Caco-2 (cell line): ENCODE data around the gene SPSB4. TPM values are rescaled to one million over a fixed set of nuclear protein-coding genes. Genes with fewer than 3 reads are reported as not detected.

Source experiments
- BruUV-seq: library from RNA; stranded (reverse); fragments of 400-500 nt; replicated peaks from 2 replicates; lab custom pipeline; 2021; lab: Mats Ljungman, UMichigan
- CTCF ChIA-PET: fragments of 300-600 bp; sonication (Branson Sonifier 250); formaldehyde crosslinking; loops from one replicate; lab custom pipeline; 2022; ENCODE audit warnings: antibody characterized with exemption; lab: Charles Lee
- POLR2A ChIA-PET: fragments of 300-600 bp; sonication (Branson Sonifier 250); formaldehyde crosslinking; loops from one replicate; lab custom pipeline; 2022; ENCODE audit warnings: antibody characterized with exemption; lab: Charles Lee
- DNase-seq, 2 experiments: peaks; one replicate each; pipeline versions ENCODE4 v3.0.0 to v3.0.0-alpha.2; 2020 to 2022
- H3K27me3 ChIP-seq: replicated peaks from 2 replicates; pipeline ENCODE4 v1.6.0; 2011; ENCODE audit warnings: low read length; ENCODE audit not compliant: control insufficient read depth, insufficient read depth
- H3K36me3 ChIP-seq: 2 replicates; pipeline ENCODE4 v1.5.1; 2011; ENCODE audit warnings: low read length; ENCODE audit not compliant: control insufficient read depth, insufficient read depth
- H3K4me1 ChIP-seq: fragments of 250-450 bp; sonication (Bioruptor Pico); 2 replicates; pipeline ENCODE4 v1.5.1; 2020; ENCODE audit warnings: mild to moderate bottlenecking
- H3K4me3 ChIP-seq: 2 replicates; pipeline ENCODE4 v1.5.1; 2011; ENCODE audit warnings: low read depth, mild to moderate bottlenecking, control low read depth, low read length
- H3K9me3 ChIP-seq: fragments of 250-450 bp; sonication (Bioruptor Pico); 2 replicates; pipeline ENCODE4 v1.5.1; 2020; ENCODE audit warnings: mild to moderate bottlenecking, moderate library complexity
- H3K27ac Mint-ChIP-seq: one replicate; pipeline ENCODE4 v1.8.0; 2022; ENCODE audit warnings: mixed read lengths; ENCODE audit not compliant: unreplicated experiment
- H3K27me3 Mint-ChIP-seq: one replicate; pipeline ENCODE4 v1.8.0; 2022; ENCODE audit warnings: mixed read lengths; ENCODE audit not compliant: insufficient read depth, unreplicated experiment
- H3K36me3 Mint-ChIP-seq: one replicate; pipeline ENCODE4 v1.8.0; 2022; ENCODE audit warnings: mild to moderate bottlenecking, mixed read lengths; ENCODE audit not compliant: insufficient read depth, unreplicated experiment
- H3K4me1 Mint-ChIP-seq: one replicate; pipeline ENCODE4 v1.8.0; 2022; ENCODE audit warnings: low read depth, mixed read lengths; ENCODE audit not compliant: unreplicated experiment
- H3K4me3 Mint-ChIP-seq: one replicate; pipeline ENCODE4 v1.8.0; 2022; ENCODE audit warnings: mild to moderate bottlenecking, moderate library complexity, mixed read lengths; ENCODE audit not compliant: unreplicated experiment
- H3K9me3 Mint-ChIP-seq: one replicate; pipeline ENCODE4 v1.8.0; 2022; ENCODE audit warnings: mixed read lengths; ENCODE audit not compliant: unreplicated experiment
- intact Hi-C: fragments of 100-400 bp; cut with micrococcal nuclease; formaldehyde crosslinking; loops from one replicate; pipeline ENCODE4 v1.10.0; 2022; ENCODE audit not compliant: unreplicated experiment
- total RNA-seq: library from RNA; stranded (reverse); gene quantifications from 2 replicates; pipeline ENCODE4 v1.2.3, GENCODE V29; 2022
- TF ChIP-seq, protein P1 (sequence below), 2 experiments: fragments of 200-600 bp in 1 of 2; IDR thresholded peaks; 1 replicate in 1 of 2; 2 replicates in 1 of 2; pipeline versions ENCODE4 v1.5.1 to v1.8.0; 2011 to 2022; ENCODE audit warnings: antibody characterized with exemption in 1 of 2, control low read depth in 1 of 2, inconsistent platforms in 1 of 2, low read depth in 1 of 2, low read length in 1 of 2, mild to moderate bottlenecking in 1 of 2, moderate library complexity in 1 of 2; ENCODE audit not compliant: insufficient read depth in 1 of 2, severe bottlenecking in 1 of 2, unreplicated experiment in 1 of 2

SPSB4 gene
- total RNA-seq, 1 experiment from 2014 or later: not detected

DNA sequence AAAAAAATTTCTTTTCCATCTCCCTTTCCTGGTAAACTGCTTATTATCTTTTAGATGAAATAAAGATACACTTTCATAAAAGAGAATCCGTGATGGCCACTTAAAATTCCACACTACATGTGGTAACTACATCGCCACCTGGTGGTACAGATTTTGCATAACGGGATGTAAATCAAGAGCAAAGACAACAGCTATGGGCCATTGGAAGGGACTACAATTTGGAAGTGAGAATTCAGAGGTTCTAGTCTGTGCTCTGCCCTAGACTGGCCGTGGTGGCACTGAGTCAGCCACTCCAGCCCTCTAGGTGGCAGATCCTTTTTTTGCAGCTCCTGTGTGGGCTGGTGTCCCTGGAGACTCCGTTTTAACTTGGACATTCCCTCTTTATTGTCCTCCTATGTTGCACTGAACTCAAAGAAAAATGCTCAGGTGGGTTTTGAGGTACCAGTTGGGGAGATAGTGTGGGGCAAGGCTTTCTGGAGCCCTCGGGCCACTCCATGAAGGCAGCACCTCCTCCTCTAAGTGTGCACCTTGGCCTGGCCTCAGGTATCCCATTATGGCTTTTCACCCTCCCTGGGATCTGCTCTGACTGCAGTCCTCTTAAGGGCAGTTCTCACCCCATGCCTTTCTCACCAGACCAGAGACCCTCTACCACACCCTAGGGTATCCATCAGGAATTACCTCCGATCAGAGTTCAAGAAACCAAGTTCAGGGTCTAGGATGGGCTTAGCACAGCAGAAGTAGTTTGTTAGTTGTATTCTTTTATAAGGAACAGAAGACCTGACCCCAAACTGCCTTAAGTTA, 54.9 kb downstream of the SPSB4 start:
- Mint-ChIP-seq H3K36me3 (no peaks in the 10 kb centered on the region), H3K4me1 (peaks cover 13% of the 10 kb centered on the region), H3K27me3 (no peaks in the 10 kb centered on the region), H3K27ac (no peak overlapping the region), H3K9me3 (no peaks in the 10 kb centered on the region), H3K4me3 (no peak overlapping the region)
- POLR2A ChIA-PET: interaction anchor here (0.5 kb wide), 1 partner anchor 199 kb away, joined by 3 read pairs; no protein-coding TSS in a partner anchor
- Histone ChIP-seq H3K27me3 (no peaks in the 10 kb centered on the region), H3K36me3 (no peaks in the 10 kb centered on the region), H3K4me3 (no peak overlapping the region), H3K4me1 (peaks cover 8% of the 10 kb centered on the region; the same call in 1 of the 2 replicates), H3K9me3 (no peaks in the 10 kb centered on the region)
- TF ChIP-seq, protein P1, sequence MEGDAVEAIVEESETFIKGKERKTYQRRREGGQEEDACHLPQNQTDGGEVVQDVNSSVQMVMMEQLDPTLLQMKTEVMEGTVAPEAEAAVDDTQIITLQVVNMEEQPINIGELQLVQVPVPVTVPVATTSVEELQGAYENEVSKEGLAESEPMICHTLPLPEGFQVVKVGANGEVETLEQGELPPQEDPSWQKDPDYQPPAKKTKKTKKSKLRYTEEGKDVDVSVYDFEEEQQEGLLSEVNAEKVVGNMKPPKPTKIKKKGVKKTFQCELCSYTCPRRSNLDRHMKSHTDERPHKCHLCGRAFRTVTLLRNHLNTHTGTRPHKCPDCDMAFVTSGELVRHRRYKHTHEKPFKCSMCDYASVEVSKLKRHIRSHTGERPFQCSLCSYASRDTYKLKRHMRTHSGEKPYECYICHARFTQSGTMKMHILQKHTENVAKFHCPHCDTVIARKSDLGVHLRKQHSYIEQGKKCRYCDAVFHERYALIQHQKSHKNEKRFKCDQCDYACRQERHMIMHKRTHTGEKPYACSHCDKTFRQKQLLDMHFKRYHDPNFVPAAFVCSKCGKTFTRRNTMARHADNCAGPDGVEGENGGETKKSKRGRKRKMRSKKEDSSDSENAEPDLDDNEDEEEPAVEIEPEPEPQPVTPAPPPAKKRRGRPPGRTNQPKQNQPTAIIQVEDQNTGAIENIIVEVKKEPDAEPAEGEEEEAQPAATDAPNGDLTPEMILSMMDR (IDR thresholded peaks at IDR 0.05; ENCODE audit: insufficient read depth in 1 of 2, low read depth in 1 of 2, low read length in 1 of 2, severe bottlenecking in 1 of 2, unreplicated experiment in 1 of 2): peak; percentile 68 to 75
- intact Hi-C loops: loop anchor here (1.0 to 5.0 kb wide), 6 partner anchors 44 to 207 kb away; no protein-coding TSS in a partner anchor
- peak; percentile 75 for DNase-seq
- CTCF ChIA-PET: interaction anchor here (0.6 to 1.4 kb wide), 11 partner anchors 9 to 106 kb away, joined by 3 to 11 read pairs (median 3); no protein-coding TSS in a partner anchor
- no TSS peak for BruUV-seq

DNA sequence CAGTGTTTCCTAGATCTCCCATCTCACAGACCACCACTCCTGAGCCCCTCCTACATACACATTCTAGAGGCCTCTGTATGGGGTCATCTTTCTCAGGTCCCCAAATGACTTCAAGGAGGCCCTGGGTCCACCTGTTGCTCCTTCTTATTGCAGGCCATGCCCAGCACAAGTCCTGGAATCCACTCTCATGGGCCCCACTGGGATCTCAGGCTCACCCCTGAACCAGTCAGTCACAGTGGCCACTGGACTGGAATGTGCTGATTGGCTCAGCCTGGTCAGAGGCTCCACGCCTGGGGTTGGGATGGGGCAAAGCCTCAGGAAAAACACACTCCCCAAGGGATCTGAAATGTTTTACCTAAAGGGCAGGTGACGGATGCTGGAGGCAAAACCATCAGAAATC, 55.7 kb downstream of the SPSB4 start:
- Mint-ChIP-seq H3K27me3 (no peaks in the 10 kb centered on the region), H3K27ac (no peak overlapping the region)
- intact Hi-C loops: loop anchor here (1.0 to 5.0 kb wide), 4 partner anchors 45 to 107 kb away; no protein-coding TSS in a partner anchor

DNA sequence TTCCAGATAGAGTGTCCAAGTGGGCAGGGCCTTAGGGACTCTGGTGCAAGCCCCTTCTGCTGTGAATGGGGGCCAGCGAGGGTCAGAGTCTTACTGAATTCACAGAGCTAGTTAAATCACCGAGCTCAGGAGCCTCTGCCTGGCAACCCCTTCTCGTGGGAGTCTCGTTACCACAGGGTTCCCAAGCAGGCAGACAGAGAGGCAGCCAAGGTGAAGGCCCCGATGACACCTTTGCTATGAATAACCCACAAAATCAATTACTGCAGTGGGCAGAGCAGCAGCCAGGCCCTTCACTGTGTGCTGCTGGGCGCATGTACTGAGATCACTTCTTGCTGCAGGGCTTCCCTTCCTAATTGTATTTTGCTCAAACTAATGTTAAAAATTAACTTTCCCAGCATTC, 56.9 kb downstream of the SPSB4 start:
- Histone ChIP-seq H3K27me3 (no peaks in the 10 kb centered on the region), H3K36me3 (no peaks in the 10 kb centered on the region), H3K4me1 (peaks cover 5% of the 10 kb centered on the region; the same call in 1 of the 2 replicates), H3K4me3 (no peak overlapping the region), H3K9me3 (no peaks in the 10 kb centered on the region)
- H3K27ac Mint-ChIP-seq: no peak overlapping the region
- TF ChIP-seq, protein P1 (IDR thresholded peaks at IDR 0.05; ENCODE audit: insufficient read depth in 1 of 2, low read depth in 1 of 2, low read length in 1 of 2, severe bottlenecking in 1 of 2, unreplicated experiment in 1 of 2): no peak
- no peaks in the 10 kb centered on the region for H3K9me3 Mint-ChIP-seq
- no peaks in the 10 kb centered on the region for H3K36me3 Mint-ChIP-seq
- no TSS peak for BruUV-seq
- H3K4me1 Mint-ChIP-seq: peaks cover 13% of the 10 kb centered on the region
- H3K27me3 Mint-ChIP-seq: no peaks in the 10 kb centered on the region
- CTCF ChIA-PET: no interaction called here
- POLR2A ChIA-PET: no interaction called here
- DNase-seq: no peak
- intact Hi-C loops: loop anchor here (5.0 kb wide), 1 partner anchor 46 kb away; no protein-coding TSS in a partner anchor
- no peak overlapping the region for H3K4me3 Mint-ChIP-seq

More for the DNA sequence above, 55.7 kb downstream of the SPSB4 start:
- POLR2A ChIA-PET: no interaction called here
- no peaks in the 10 kb centered on the region for H3K27me3 ChIP-seq
- H3K4me3 ChIP-seq: no peak overlapping the region
- H3K36me3 ChIP-seq: no peaks in the 10 kb centered on the region
- no peak overlapping the region for H3K4me3 Mint-ChIP-seq
- no peaks in the 10 kb centered on the region for H3K36me3 Mint-ChIP-seq
- CTCF ChIA-PET: interaction anchor here (1.4 kb wide), 1 partner anchor 97 kb away, joined by 6 read pairs; no protein-coding TSS in a partner anchor
- no peak for DNase-seq
- peaks cover 13% of the 10 kb centered on the region for H3K4me1 Mint-ChIP-seq
- H3K4me1 ChIP-seq: peaks cover 8% of the 10 kb centered on the region; the same call in 1 of the 2 replicates
- TF ChIP-seq, protein P1 (IDR thresholded peaks at IDR 0.05; ENCODE audit: insufficient read depth in 1 of 2, low read depth in 1 of 2, low read length in 1 of 2, severe bottlenecking in 1 of 2, unreplicated experiment in 1 of 2): no peak
- H3K9me3 Mint-ChIP-seq: no peaks in the 10 kb centered on the region
- BruUV-seq: no TSS peak
- H3K9me3 ChIP-seq: no peaks in the 10 kb centered on the region
